B cell (primary cell): ENCODE measurements around the gene C19orf12. TPM values are rescaled to one million over a fixed set of nuclear protein-coding genes. Genes with fewer than 3 reads are reported as not detected.

Experiments
- ATAC-seq: fragments of 200-7000 bp; cut with Tn5 transposase; one replicate; pipeline ENCODE4 v1.10.0; 2021; ENCODE audit warnings: low read depth, mild to moderate bottlenecking, moderate number of reproducible peaks, moderate library complexity
- CTCF ChIA-PET: fragments of 350-600 bp; sonication (Branson Sonifier 250); formaldehyde crosslinking; loops from one replicate; lab custom pipeline; 2021; ENCODE audit warnings: antibody characterized with exemption, inconsistent platforms; lab: Charles Lee
- POLR2A ChIA-PET: fragments of 350-600 bp; sonication (Branson Sonifier 250); formaldehyde crosslinking; loops from one replicate; lab custom pipeline; 2021; ENCODE audit warnings: antibody characterized with exemption; lab: Charles Lee
- DNase-seq: peaks from one replicate; pipeline ENCODE4 v3.0.0; 2013
- H2AFZ ChIP-seq: 2 replicates; pipeline ENCODE4 v1.6.1; 2012; ENCODE audit warnings: mild to moderate bottlenecking, low read depth, low read length; ENCODE audit not compliant: insufficient read depth, poor library complexity, severe bottlenecking
- H3K27ac ChIP-seq, 2 donors: 1 replicate in 1 of 2; 2 replicates in 1 of 2; pipeline ENCODE4 v1.5.1; 2012 to 2013; ENCODE audit warnings: low read length in 2 of 2, mild to moderate bottlenecking in 2 of 2, moderate library complexity in 1 of 2
- H3K27me3 ChIP-seq, 4 experiments: fragments of 200-600 bp in 1 of 4; sonication (generic) in 1 of 4; replicated peaks in 1 of 4; 1 replicate in 2 of 4; 2 replicates in 2 of 4; pipeline versions ENCODE4 v1.6.1 to v1.7.0; 2013 to 2016; ENCODE audit warnings: low read length in 3 of 4, mild to moderate bottlenecking in 2 of 4, mixed read lengths in 1 of 4, moderate library complexity in 1 of 4; ENCODE audit not compliant: insufficient read depth in 4 of 4, control insufficient read depth in 3 of 4; ENCODE audit errors: control extremely low read depth in 1 of 4
- H3K36me3 ChIP-seq, 2 experiments: replicated peaks in 1 of 2; 1 replicate in 1 of 2; 2 replicates in 1 of 2; pipeline versions ENCODE4 v1.6.1 to v1.7.1; 2013; ENCODE audit warnings: low read length in 1 of 2; ENCODE audit not compliant: insufficient read depth in 2 of 2, control insufficient read depth in 1 of 2; ENCODE audit errors: control extremely low read depth in 1 of 2, extremely low read depth in 1 of 2
- H3K4me1 ChIP-seq, 2 donors: fragments of 200-600 bp in 1 of 2; sonication (generic) in 1 of 2; 1 replicate in 1 of 2; 2 replicates in 1 of 2; pipeline versions ENCODE4 v1.5.1 to v1.6.1; 2013 to 2017; ENCODE audit warnings: low read length in 2 of 2; ENCODE audit not compliant: control insufficient read depth in 2 of 2, insufficient read depth in 2 of 2
- H3K4me2 ChIP-seq: replicated peaks from 2 replicates; pipeline ENCODE3; 2012; ENCODE audit warnings: mild to moderate bottlenecking, low read depth, low read length; ENCODE audit not compliant: poor library complexity, severe bottlenecking
- H3K4me3 ChIP-seq, 5 experiments: fragments of 200-600 bp in 1 of 5; sonication (generic) in 1 of 5; 1 replicate in 3 of 5; 2 replicates in 2 of 5; pipeline versions ENCODE4 v1.5.1 to v1.7.0; 2011 to 2016; ENCODE audit warnings: low read length in 4 of 5, mild to moderate bottlenecking in 4 of 5, low read depth in 2 of 5, control low read depth in 1 of 5, moderate library complexity in 1 of 5; ENCODE audit not compliant: insufficient read depth in 1 of 5; ENCODE audit errors: control extremely low read depth in 1 of 5, extremely low read depth in 1 of 5
- H3K79me2 ChIP-seq: fragments of 200-600 bp; sonication (generic); one replicate; pipeline ENCODE4 v1.6.0; 2016; ENCODE audit warnings: low read length; ENCODE audit not compliant: control insufficient read depth, insufficient read depth
- H3K9ac ChIP-seq: fragments of 200-600 bp; sonication (generic); 2 replicates; pipeline ENCODE4 v1.6.1; 2017; ENCODE audit warnings: mild to moderate bottlenecking, low read length, moderate library complexity
- H3K9me3 ChIP-seq, 3 donors: one replicate each; pipeline versions ENCODE4 v1.6.1 to v1.7.1; 2013; ENCODE audit warnings: low read length in 2 of 3; ENCODE audit not compliant: control insufficient read depth in 2 of 3, insufficient read depth in 1 of 3; ENCODE audit errors: control extremely low read depth in 1 of 3
- H4K20me1 ChIP-seq: 2 replicates; pipeline ENCODE4 v1.6.0; 2012; ENCODE audit warnings: mild to moderate bottlenecking, low read length; ENCODE audit not compliant: insufficient read depth, control insufficient read depth, poor library complexity, severe bottlenecking
- H3K27ac Mint-ChIP-seq: one replicate; pipeline ENCODE4 v1.8.0; 2021; ENCODE audit warnings: mixed read lengths
- H3K27me3 Mint-ChIP-seq: one replicate; pipeline ENCODE4 v1.8.0; 2021; ENCODE audit warnings: mixed read lengths
- H3K4me1 Mint-ChIP-seq: one replicate; pipeline ENCODE4 v1.8.0; 2021; ENCODE audit warnings: mixed read lengths
- H3K4me3 Mint-ChIP-seq: one replicate; pipeline ENCODE4 v1.8.0; 2021; ENCODE audit warnings: mixed read lengths
- H3K9me3 Mint-ChIP-seq: one replicate; pipeline ENCODE4 v1.8.0; 2022; ENCODE audit warnings: mixed read lengths; ENCODE audit not compliant: insufficient read depth
- CTCF ChIP-seq: fragments of 200-600 bp; IDR thresholded peaks from one replicate; pipeline ENCODE4 v1.8.0; 2022; ENCODE audit warnings: antibody characterized with exemption, mild to moderate bottlenecking
- EZH2 ChIP-seq: IDR thresholded peaks from 2 replicates; pipeline ENCODE4 v1.6.1; 2012; ENCODE audit warnings: borderline replicate concordance, low read depth, mild to moderate bottlenecking, moderate library complexity, low read length; ENCODE audit not compliant: insufficient read depth, poor library complexity, severe bottlenecking
- WGBS: methylation state at CpG from one replicate; pipeline ENCODE4 v1.1.5; 2013; ENCODE audit warnings: missing lambda C conversion rate; ENCODE audit not compliant: insufficient coverage; 5-methylcytosine and 5-hydroxymethylcytosine counted together
- intact Hi-C: fragments of 100-400 bp; cut with micrococcal nuclease; formaldehyde crosslinking; loops from one replicate; pipeline ENCODE4 v1.10.0; 2022
- polyA plus RNA-seq: library from polyadenylated mRNA; depleted of rRNA; stranded (reverse); fragments of >200 nt; gene quantifications from 2 replicates; pipeline ENCODE4 v1.2.3, GENCODE V29; 2012
- total RNA-seq, 2 donors: library from RNA; stranded (reverse); fragments of 120-200 nt in 1 of 2; gene quantifications; 1 replicate in 1 of 2; 2 replicates in 1 of 2; pipeline versions ENCODE4 v1.2.3 to v1.2.4, GENCODE V29; 2013 to 2022

Gene C19orf12
- total and polyA plus RNA-seq, 2 donors (not counting 1 experiment from before 2014, with no cell fraction given): 12.6 to 29.4 TPM

GRCh38 chr19:29697523-29698261, 17.4 kb downstream of the C19orf12 start:
- Histone ChIP-seq H3K4me2 (no peak overlapping the region), H3K4me3 (no peak overlapping the region), H3K4me1 (peaks cover 21 to 23% of the 10 kb centered on the region in 2 donors), H3K9me3 (no peaks in the 10 kb centered on the region), H3K27ac (no peak overlapping the region), H3K9ac (no peak overlapping the region), H3K27me3 (no peaks in the 10 kb centered on the region), H3K36me3 (peaks cover 0 to 9% of the 10 kb centered on the region in 2 experiments), H2AFZ (no peak overlapping the region), H3K79me2 (peaks cover 28% of the 10 kb centered on the region), H4K20me1 (no peaks in the 10 kb centered on the region)
- no peaks in the 10 kb centered on the region for H3K9me3 Mint-ChIP-seq
- DNase-seq (no peak), ATAC-seq (no peak)
- 90% methylated on average over 10 of the region's 10 CpGs for WGBS
- ChIA-PET CTCF (no interaction called here), POLR2A (no interaction called here)
- H3K4me3 Mint-ChIP-seq: no peak overlapping the region
- H3K4me1 Mint-ChIP-seq: peaks cover 19% of the 10 kb centered on the region
- TF ChIP-seq CTCF (no peak), EZH2 (no peak)
- no peaks in the 10 kb centered on the region for H3K27me3 Mint-ChIP-seq
- peak overlapping the region; percentile 46 for H3K27ac Mint-ChIP-seq
- intact Hi-C loops: no loop called here

GRCh38 chr19:29696565-29696846, 18.6 kb downstream of the C19orf12 start:
- Histone ChIP-seq H3K4me2 (no peak overlapping the region), H3K9me3 (no peaks in the 10 kb centered on the region), H3K79me2 (peaks cover 28% of the 10 kb centered on the region), H4K20me1 (no peaks in the 10 kb centered on the region), H3K27me3 (no peaks in the 10 kb centered on the region), H3K4me1 (peaks cover 21 to 23% of the 10 kb centered on the region in 2 donors), H2AFZ (no peak overlapping the region), H3K4me3 (no peak overlapping the region), H3K36me3 (no peaks in the 10 kb centered on the region), H3K9ac (no peak overlapping the region), H3K27ac (peak overlapping the region in 1 of 2 donors; percentile 30)
- TF ChIP-seq EZH2 (no peak), CTCF (no peak)
- intact Hi-C loops: no loop called here
- ATAC-seq (no peak), DNase-seq (no peak)
- peaks cover 20% of the 10 kb centered on the region for H3K4me1 Mint-ChIP-seq
- no peaks in the 10 kb centered on the region for H3K9me3 Mint-ChIP-seq
- no peaks in the 10 kb centered on the region for H3K27me3 Mint-ChIP-seq
- no peak overlapping the region for H3K4me3 Mint-ChIP-seq
- no peak overlapping the region for H3K27ac Mint-ChIP-seq
- ChIA-PET CTCF (interaction anchor here (1.0 kb wide), 1 partner anchor 20 kb away, joined by 3 read pairs; no protein-coding TSS in a partner anchor), POLR2A (no interaction called here)
- 80% methylated on average over 1 of the region's 2 CpGs for WGBS
